ENCODE measurements around the gene MDH1B.

Gene MDH1B

GRCh38 chr2:206800506-206801417 is 35.6 kb upstream of the MDH1B start:
- Histone ChIP-seq H3K27me3 (no peaks in the 10 kb centered on the region), H3K4me2 (no peak overlapping the region), H3K36me3 (peaks cover 7% of the 10 kb centered on the region; the same call in 1 of the 2 replicates), H3K27ac (no peak overlapping the region), H3K9me3 (no peaks in the 10 kb centered on the region), H3K4me3 (no peak overlapping the region), H3K4me1 (peaks cover 11% of the 10 kb centered on the region; the same call in 1 of the 2 replicates), H3K9ac (no peak overlapping the region), H4K20me1 (no peaks in the 10 kb centered on the region)
- TF ChIP-seq Cebpa-rat (IDR thresholded peaks at IDR 0.05), result no peak

- Histone ChIP-seq H3K27ac (no peak overlapping the region), H3K9ac (no peak overlapping the region), H3K4me3 (no peak overlapping the region), H3K9me3 (no peaks in the 10 kb centered on the region), H3K27me3 (no peaks in the 10 kb centered on the region), H3K4me1 (peaks cover 11% of the 10 kb centered on the region; the same call in 1 of the 2 replicates), H3K4me2 (no peak overlapping the region), H3K36me3 (peaks cover 19% of the 10 kb centered on the region), H4K20me1 (no peaks in the 10 kb centered on the region)
- no peak for TF ChIP-seq Cebpa-rat (IDR thresholded peaks at IDR 0.05)
Observed at GRCh38 chr2:206799083-206799482, 34.0 kb upstream of the MDH1B start.

DNA sequence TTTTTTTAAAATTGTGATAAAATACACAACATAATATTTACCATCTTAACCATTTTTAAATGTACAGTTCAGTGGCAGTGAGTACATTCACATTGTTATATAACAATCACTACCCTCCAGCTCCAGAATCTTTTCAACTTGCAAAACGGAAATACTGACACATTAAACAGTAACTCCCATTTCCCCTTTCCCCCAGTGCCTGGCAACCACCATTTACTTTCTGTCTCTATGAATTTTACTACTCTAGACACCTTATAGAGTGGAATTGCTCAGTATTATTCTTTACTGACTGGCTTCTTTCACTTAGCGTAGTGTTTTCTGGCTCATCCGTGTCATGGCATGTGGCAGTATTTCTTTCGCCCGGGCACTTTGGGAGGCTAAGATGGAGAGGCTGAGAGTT is 32.9 kb upstream of the MDH1B start:
- Histone ChIP-seq H3K4me2 (peak overlapping the region; percentile 9; the same call in 1 of the 2 replicates), H3K4me1 (peaks cover 11% of the 10 kb centered on the region; the same call in 1 of the 2 replicates), H4K20me1 (no peaks in the 10 kb centered on the region), H3K4me3 (no peak overlapping the region), H3K9me3 (no peaks in the 10 kb centered on the region), H3K27me3 (no peaks in the 10 kb centered on the region), H3K27ac (no peak overlapping the region), H3K36me3 (peaks cover 22% of the 10 kb centered on the region), H3K9ac (no peak overlapping the region)
- TF ChIP-seq Cebpa-rat (IDR thresholded peaks at IDR 0.05), result no peak

GRCh38 chr2:206797376-206797775 is 32.2 kb upstream of the MDH1B start:
- TF ChIP-seq Cebpa-rat (IDR thresholded peaks at IDR 0.05), result no peak
- H3K36me3 ChIP-seq, result peaks cover 28% of the 10 kb centered on the region
- H3K4me3 ChIP-seq, result no peak overlapping the region
- no peaks in the 10 kb centered on the region for H3K9me3 ChIP-seq
- peaks cover 11% of the 10 kb centered on the region; the same call in 1 of the 2 replicates for H3K4me1 ChIP-seq
- no peaks in the 10 kb centered on the region for H4K20me1 ChIP-seq
- no peak overlapping the region for H3K27ac ChIP-seq
- H3K4me2 ChIP-seq, result no peak overlapping the region
- no peaks in the 10 kb centered on the region for H3K27me3 ChIP-seq
- no peak overlapping the region for H3K9ac ChIP-seq

- TF ChIP-seq Cebpa-rat (IDR thresholded peaks at IDR 0.05), result no peak
- Histone ChIP-seq H4K20me1 (no peaks in the 10 kb centered on the region), H3K9ac (no peak overlapping the region), H3K9me3 (no peaks in the 10 kb centered on the region), H3K4me3 (no peak overlapping the region), H3K4me2 (no peak overlapping the region), H3K4me1 (peaks cover 4% of the 10 kb centered on the region; the same call in 1 of the 2 replicates), H3K27ac (no peak overlapping the region), H3K27me3 (no peaks in the 10 kb centered on the region), H3K36me3 (peaks cover 74% of the 10 kb centered on the region)
Observed at GRCh38 chr2:206792645-206793044, 27.5 kb upstream of the MDH1B start.

DNA sequence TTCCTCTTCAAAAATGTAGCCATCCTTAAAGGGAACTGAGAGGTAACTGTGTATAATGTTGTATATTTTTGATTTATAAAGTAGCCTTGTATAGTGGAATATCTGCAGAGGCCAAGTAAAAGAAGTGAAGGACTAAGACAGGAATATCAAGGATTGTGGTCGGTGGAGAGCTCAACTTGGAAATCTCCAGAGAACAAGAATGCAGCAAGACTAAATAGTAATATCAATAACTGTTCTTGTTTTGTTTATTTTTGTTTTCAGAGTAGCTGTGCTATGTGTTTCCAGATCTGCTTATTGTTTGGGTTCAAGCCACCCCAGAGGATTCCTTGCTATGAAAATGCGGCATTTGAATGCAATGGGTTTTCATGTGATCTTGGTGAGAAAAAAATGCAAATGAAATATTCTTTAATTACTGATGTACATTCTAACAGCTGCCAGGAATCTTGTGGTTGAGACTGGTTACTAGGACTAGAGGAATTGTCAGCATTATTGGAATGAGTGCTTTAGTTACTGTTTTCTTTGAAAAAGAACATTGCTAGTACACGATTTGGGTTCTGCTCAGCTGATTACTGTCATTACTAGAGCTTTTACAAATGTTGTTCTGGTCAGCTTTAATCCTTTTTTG is 25.3 kb upstream of the MDH1B start:
- Histone ChIP-seq H3K9me3 (no peaks in the 10 kb centered on the region), H3K9ac (no peak overlapping the region), H3K4me1 (no peaks in the 10 kb centered on the region), H3K4me2 (no peak overlapping the region), H3K27me3 (no peaks in the 10 kb centered on the region), H3K4me3 (no peak overlapping the region), H3K36me3 (peaks cover 86% of the 10 kb centered on the region), H4K20me1 (peaks cover 6% of the 10 kb centered on the region; the same call in 1 of the 2 replicates), H3K27ac (no peak overlapping the region)
- no peak for TF ChIP-seq Cebpa-rat (IDR thresholded peaks at IDR 0.05)

GRCh38 chr2:206784559-206785353 is 19.6 kb upstream of the MDH1B start:
- H3K4me2 ChIP-seq, result no peak overlapping the region
- H3K4me3 ChIP-seq, result no peak overlapping the region
- no peak overlapping the region for H3K9ac ChIP-seq
- no peaks in the 10 kb centered on the region for H3K27me3 ChIP-seq
- H3K27ac ChIP-seq, result no peak overlapping the region
- H4K20me1 ChIP-seq, result peaks cover 18% of the 10 kb centered on the region; the same call in 1 of the 2 replicates
- H3K4me1 ChIP-seq, result no peaks in the 10 kb centered on the region
- H3K9me3 ChIP-seq, result peaks cover 14% of the 10 kb centered on the region
- H3K36me3 ChIP-seq, result peaks cover 99% of the 10 kb centered on the region
- TF ChIP-seq Cebpa-rat (IDR thresholded peaks at IDR 0.05), result no peak

DNA sequence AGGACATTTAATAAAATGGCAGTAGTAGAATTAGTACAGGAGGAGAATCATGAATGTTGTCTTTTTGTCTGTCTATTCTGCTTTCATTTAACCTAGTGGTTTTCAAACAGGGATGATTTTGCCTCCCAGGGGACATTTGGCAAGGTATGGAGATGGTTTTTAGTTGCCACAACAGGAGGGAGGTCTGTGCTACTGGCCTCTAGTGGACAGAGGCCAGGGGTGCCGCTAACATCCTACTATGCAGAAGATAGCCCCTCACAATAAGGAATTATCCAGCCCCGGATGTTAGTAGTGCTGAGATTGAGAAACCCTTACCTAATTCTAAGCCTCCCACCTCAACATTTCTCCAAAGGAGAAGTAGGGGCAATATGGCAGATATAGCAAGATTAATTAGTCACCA is 18.6 kb upstream of the MDH1B start:
- Histone ChIP-seq H3K27me3 (no peaks in the 10 kb centered on the region), H3K36me3 (peaks cover 99% of the 10 kb centered on the region), H3K4me3 (no peak overlapping the region), H3K9me3 (peaks cover 22% of the 10 kb centered on the region), H3K27ac (no peak overlapping the region), H3K4me2 (no peak overlapping the region), H3K4me1 (no peaks in the 10 kb centered on the region), H3K9ac (no peak overlapping the region), H4K20me1 (peaks cover 18% of the 10 kb centered on the region; the same call in 1 of the 2 replicates)
- no peak for TF ChIP-seq Cebpa-rat (IDR thresholded peaks at IDR 0.05)

- H3K9me3 ChIP-seq, result peaks cover 37% of the 10 kb centered on the region
- H3K4me3 ChIP-seq, result no peak overlapping the region
- H3K27ac ChIP-seq, result no peak overlapping the region
- no peaks in the 10 kb centered on the region for H3K27me3 ChIP-seq
- no peaks in the 10 kb centered on the region for H3K4me1 ChIP-seq
- peaks cover 93% of the 10 kb centered on the region for H3K36me3 ChIP-seq
- TF ChIP-seq Cebpa-rat (IDR thresholded peaks at IDR 0.05), result no peak
- no peak overlapping the region for H3K4me2 ChIP-seq
- no peak overlapping the region for H3K9ac ChIP-seq
- peaks cover 28% of the 10 kb centered on the region for H4K20me1 ChIP-seq
Observed at GRCh38 chr2:206780671-206781070, 15.5 kb upstream of the MDH1B start.
